Loucy (cell line): ENCODE data around the gene CHST1.

ENCODE experiments used
- EZH2phosphoT487 ChIP-seq: fragments of 200-600 bp; IDR thresholded peaks from 2 replicates; pipeline ENCODE4 v1.6.1; 2018; ENCODE audit warnings: antibody characterized with exemption, mild to moderate bottlenecking, moderate library complexity, borderline replicate concordance
- TF ChIP-seq, protein P1 (sequence below): fragments of 200-600 bp; sonication (generic); conservative IDR thresholded peaks from 2 replicates; pipeline ENCODE4 v1.5.1; 2014; ENCODE audit warnings: mild to moderate bottlenecking, antibody characterized with exemption, low read length

GRCh38 chr11:45678976-45679375, 13.6 kb upstream of the CHST1 start:
- TF ChIP-seq, protein P1, sequence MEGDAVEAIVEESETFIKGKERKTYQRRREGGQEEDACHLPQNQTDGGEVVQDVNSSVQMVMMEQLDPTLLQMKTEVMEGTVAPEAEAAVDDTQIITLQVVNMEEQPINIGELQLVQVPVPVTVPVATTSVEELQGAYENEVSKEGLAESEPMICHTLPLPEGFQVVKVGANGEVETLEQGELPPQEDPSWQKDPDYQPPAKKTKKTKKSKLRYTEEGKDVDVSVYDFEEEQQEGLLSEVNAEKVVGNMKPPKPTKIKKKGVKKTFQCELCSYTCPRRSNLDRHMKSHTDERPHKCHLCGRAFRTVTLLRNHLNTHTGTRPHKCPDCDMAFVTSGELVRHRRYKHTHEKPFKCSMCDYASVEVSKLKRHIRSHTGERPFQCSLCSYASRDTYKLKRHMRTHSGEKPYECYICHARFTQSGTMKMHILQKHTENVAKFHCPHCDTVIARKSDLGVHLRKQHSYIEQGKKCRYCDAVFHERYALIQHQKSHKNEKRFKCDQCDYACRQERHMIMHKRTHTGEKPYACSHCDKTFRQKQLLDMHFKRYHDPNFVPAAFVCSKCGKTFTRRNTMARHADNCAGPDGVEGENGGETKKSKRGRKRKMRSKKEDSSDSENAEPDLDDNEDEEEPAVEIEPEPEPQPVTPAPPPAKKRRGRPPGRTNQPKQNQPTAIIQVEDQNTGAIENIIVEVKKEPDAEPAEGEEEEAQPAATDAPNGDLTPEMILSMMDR: peak; percentile 49
- TF ChIP-seq EZH2phosphoT487: no peak
